Forelimb muscle (tissue), 1 donor: ENCODE results near the gene C2CD2. TPM values are rescaled to one million over a fixed set of nuclear protein-coding genes. Genes with fewer than 3 reads are reported as not detected.
"Not testable (repeated sequence)": the region's sequence is repeated elsewhere in the genome, so short reads cannot be mapped to it uniquely, and the experiment has no call there.

Experiments
- DNase-seq: peaks from one replicate; pipeline ENCODE4 v3.0.0-alpha.2; 2013; ENCODE audit warnings: low read depth
- polyA plus RNA-seq: library from polyadenylated mRNA; unstranded; fragments of 120-200 nt; gene quantifications from one replicate; pipeline ENCODE4 v1.2.1, GENCODE V29; 2013; ENCODE audit not compliant: insufficient read length

The C2CD2 gene
- 9.6 TPM for polyA plus RNA-seq

- no peak for DNase-seq
These were observed at the start of gene C2CD2 for GRCh38 chr21:41953831-41954653. C2CD2 (minus strand) TSS chr21:41954018; CDS start chr21:41953648, 370 bp downstream.

GRCh38 chr21:42003051-42003461 is 49.2 kb upstream of the C2CD2 start:
- no peak for DNase-seq

GRCh38 chr21:42002421-42002958 is 48.7 kb upstream of the C2CD2 start:
- DNase-seq, result no peak

- DNase-seq, result no peak
These were observed 48.0 kb upstream of the C2CD2 start for GRCh38 chr21:42001781-42002180.

DNA sequence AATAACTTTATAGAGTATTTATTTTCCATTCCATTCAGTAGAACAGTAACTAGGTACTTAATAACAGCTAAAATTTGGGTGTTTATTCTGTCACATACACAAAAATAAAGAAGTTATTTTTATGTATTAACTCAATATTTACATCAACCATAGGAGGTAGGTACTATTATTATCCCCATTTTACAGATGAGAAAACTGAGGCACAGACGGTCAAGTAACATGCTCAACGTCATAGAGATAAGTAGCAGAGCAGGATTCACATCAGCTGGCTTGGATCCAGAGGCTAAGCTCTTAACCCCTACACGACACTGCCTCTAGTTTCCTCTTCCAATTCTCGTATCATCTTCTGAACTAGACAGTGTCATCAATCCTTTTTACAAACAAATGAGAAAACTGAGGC is 47.1 kb upstream of the C2CD2 start:
- DNase-seq, result no peak

DNA sequence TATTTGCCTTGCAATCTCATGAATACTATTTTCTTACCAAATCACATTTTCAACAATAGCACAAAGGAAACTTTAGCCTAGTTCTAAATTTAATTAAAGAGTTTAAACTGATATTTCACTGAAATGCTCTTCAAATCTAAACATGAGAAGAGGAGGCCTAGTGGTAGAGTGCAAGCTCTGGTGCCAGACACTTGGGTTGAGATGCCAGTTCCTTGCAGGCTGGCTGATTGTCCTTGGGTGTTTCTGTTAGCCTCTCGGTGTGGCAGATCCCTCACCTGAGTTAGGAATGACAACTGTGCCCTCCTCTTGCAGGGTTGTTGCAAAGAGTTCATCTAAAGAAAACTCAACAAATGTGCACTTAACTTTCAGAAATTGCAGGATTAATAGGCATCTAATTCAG is 43.8 kb upstream of the C2CD2 start:
- DNase-seq, result no peak

DNA sequence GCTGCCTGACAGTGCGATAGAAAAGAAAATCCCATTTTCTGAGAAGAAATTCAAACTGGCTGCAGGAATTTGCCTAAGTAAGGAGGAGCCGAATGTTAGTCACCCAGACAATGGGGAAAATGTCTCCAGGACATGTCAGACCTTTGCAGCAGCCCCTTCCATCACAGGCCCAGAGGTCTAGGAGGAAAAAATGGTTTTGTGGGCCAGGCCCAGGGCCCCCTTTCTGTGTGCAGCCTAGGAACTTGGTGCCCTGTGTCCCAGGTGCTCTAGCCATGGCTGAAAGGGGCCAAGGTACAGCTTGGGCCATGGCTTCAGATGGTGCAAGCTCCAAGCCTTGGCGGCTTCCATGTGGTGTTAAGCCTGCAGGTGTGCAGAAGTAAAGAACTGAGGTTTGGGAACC is 41.8 kb upstream of the C2CD2 start:
- DNase-seq, result no peak

DNA sequence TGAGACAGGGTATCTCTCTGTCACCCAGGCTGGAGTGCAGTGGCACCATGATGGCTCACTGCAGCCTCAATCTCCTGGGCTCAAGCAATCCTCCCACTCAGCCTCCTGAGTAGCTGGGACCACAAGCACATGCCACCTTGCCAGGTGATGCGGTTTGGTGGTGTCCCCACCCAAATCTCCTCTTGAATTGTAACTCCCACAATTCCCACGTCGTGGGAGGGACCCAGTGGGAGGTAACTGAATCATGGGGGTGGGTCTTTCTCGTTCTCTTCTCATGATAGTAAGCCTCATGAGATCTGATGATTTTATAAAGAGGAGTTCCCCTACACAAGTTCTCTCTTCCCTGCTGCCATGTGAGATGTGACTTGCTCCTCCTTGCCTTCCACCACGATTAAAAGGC is 40.8 kb upstream of the C2CD2 start:
- not testable (repeated sequence) for DNase-seq

- DNase-seq, result no peak
These were observed 39.9 kb upstream of the C2CD2 start for GRCh38 chr21:41993744-41994143.

DNA sequence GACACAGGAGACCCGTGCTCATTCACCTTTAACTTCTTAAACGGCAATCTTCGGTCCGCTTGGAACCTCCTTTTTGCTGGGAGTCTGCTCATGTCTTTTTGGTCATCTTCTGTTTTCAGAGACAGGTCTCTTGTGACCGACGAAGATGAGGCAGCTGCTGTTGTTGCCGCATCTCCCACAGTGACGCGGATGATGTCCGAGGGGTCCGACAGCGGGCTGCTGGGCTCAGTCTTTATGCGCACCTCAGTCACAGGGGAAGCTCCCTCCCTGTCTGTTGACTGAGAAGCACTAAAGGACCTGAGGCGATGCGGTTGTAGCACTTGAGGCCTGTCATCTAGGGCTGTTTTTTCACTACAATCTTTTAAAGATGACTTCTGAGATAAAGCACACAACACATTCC is 38.8 kb upstream of the C2CD2 start:
- no peak for DNase-seq

- no peak for DNase-seq
These were observed 37.8 kb upstream of the C2CD2 start for GRCh38 chr21:41991659-41992058.

DNA sequence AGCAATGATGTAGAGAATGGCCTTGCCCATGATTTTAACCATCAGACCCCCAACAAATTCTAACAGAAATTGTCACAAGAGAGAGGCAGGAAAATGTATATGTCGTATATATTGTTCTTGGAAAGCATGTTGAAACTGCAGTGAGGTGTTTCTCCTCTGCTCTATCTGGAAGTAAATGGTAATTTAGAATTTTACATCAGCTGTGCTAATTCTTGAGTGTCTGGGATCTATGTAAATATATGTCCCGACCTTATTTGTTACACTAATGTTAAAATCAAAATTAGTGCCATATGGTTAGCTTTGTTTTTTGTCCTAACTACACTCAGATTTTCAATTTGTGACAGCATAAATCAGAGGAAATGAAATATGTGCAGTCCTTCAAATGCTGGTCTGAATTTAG is 35.9 kb upstream of the C2CD2 start:
- no peak for DNase-seq

DNA sequence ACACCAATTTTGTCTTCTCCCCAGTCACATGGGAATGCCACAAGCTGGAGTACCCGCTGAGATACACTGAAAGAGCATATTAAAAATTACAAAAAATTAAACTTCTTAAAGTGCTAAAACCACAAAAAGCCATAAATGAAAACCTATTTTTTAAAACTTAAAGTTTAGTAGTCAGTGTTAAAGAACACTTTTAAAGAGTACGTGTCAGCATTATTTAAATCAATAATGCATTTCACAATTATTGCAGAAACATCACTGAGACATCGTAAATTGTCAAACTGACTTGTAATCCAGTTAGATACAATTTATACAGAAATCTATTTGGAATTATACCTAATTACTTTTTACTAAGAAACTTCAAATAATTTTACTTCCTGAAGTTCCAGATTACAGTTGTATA is 33.5 kb upstream of the C2CD2 start:
- no peak for DNase-seq

DNA sequence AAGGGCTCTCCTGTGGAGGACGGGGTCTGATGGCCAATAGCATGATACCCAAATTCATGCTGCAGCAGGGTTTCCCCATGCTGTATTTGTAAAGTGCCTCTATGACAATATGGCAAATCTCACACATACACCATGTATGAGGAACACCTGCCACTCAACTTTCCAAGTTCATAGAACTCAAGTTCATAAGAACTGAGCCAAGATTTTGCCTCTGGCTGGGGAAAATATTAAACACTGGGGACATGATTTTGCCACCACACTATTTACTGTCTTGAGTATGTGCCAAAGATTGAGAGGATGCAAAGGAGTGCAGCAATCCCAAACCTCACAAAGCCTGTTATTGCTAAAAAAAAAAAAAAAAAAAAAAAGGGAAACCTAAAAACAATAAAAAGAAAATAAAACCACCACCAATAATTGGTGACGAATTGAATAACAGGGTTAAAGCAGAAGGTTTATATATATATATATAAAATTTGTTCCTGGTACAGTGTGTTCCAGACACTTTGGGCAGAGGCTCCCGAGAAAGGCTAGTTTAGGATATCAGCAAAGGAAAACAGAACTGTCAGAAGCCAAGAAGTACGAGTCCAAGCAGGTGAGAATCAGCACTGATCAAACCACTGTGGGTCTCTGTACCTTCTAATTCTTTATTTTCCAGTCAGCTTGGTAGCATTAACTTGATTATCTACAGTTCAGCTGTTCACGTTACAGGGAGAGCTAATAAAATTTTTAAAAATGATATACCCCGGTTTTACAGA is 32.0 kb upstream of the C2CD2 start:
- no peak for DNase-seq

GRCh38 chr21:41983229-41983628 is 29.4 kb upstream of the C2CD2 start:
- no peak for DNase-seq

- DNase-seq, result no peak
These were observed 26.7 kb upstream of the C2CD2 start for GRCh38 chr21:41980561-41980960.

DNA sequence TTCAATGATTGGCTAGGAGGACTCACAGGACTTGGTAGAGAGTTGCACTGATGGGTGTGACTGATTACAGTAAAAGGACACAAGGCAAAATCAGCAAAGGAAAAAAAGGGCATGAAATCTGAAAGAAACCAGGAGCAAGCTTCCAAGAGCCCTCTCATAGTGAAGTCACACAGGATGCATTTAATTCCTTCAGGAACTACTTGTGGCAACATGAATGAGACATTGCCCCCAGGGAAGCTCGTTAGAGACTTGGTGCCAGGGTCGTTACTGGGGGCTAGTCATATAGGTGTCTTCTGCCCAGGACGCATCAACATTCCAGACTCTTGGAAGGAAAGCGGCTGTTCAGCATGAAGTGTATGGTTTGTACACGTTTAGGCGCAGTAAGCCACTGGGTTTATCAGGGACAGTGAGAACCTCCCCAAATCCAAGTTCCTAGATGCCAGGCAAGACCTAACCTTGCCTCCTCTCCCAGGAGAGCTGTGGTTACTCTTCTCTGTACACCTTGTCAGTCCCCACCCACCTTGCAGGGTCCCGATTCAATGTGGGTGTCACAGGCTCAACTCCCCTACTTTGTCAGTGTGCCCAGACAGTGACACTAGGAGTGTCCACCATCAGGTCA is 26.0 kb upstream of the C2CD2 start:
- DNase-seq, result no peak

- no peak for DNase-seq
These were observed 25.5 kb upstream of the C2CD2 start for GRCh38 chr21:41979335-41979734.

- no peak for DNase-seq
These were observed 23.5 kb upstream of the C2CD2 start for GRCh38 chr21:41977034-41977950.

DNA sequence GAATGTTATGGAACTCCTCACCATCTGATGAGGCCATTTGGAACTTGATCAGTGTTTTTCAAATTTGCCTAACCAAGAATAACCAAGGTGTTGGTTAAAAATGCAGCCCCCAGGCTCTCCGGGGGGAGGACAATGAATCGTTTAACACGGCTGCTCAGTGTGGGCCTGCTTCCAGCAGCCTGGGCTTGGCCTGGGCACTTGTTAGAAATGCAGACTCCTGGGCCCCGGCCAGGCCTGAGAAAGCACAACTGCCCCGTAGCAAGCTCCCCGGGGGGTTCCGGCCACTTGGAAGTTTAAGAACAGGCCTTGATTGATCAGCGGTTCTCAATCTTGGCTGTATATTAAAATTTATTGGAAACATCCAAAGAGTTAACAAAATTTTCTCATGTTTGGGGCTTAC is 22.8 kb upstream of the C2CD2 start:
- DNase-seq, result no peak
